BJ (cell line): Measurements from ENCODE around the gene HAVCR1. TPM values are rescaled to one million over a fixed set of nuclear protein-coding genes. Genes with fewer than 3 reads are reported as not detected.

Experiments used
- CTCF ChIA-PET: fragments of 350-600 bp; formaldehyde crosslinking; extraction: SDS; loops from one replicate; lab custom pipeline; 2021; ENCODE audit warnings: antibody characterized with exemption, inconsistent platforms; lab: Yijun Ruan, JAX
- POLR2A ChIA-PET: fragments of 300-600 bp; sonication (Branson Sonifier 250); formaldehyde crosslinking; extraction: SDS; loops from one replicate; lab custom pipeline; 2021; ENCODE audit warnings: antibody characterized with exemption; lab: Charles Lee
- DNase-seq: peaks from one replicate; pipeline ENCODE4 v3.0.0-alpha.2; 2011; ENCODE audit warnings: low read depth
- H3K27me3 ChIP-seq: 2 replicates; pipeline ENCODE4 v1.6.0; 2011; ENCODE audit warnings: low read length; ENCODE audit not compliant: control insufficient read depth, insufficient read depth
- H3K36me3 ChIP-seq: 2 replicates; pipeline ENCODE4 v1.5.1; 2011; ENCODE audit warnings: low read length; ENCODE audit not compliant: control insufficient read depth, insufficient read depth
- H3K4me3 ChIP-seq: 2 replicates; pipeline ENCODE4 v1.5.1; 2011; ENCODE audit warnings: low read depth, mild to moderate bottlenecking, control low read depth, low read length
- CTCF ChIP-seq: IDR thresholded peaks from 2 replicates; pipeline ENCODE4 v1.5.1; 2011; ENCODE audit warnings: low read depth, mild to moderate bottlenecking, control low read depth, inconsistent platforms, low read length, moderate library complexity; ENCODE audit not compliant: insufficient read depth
- polyA plus RNA-seq: library from polyadenylated mRNA; depleted of rRNA; stranded (reverse); fragments of >200 nt; gene quantifications from 2 replicates; pipeline ENCODE4 v1.2.3, GENCODE V29; 2011; rRNA removed

Gene HAVCR1
- polyA plus RNA-seq, 1 experiment: not detected

DNA sequence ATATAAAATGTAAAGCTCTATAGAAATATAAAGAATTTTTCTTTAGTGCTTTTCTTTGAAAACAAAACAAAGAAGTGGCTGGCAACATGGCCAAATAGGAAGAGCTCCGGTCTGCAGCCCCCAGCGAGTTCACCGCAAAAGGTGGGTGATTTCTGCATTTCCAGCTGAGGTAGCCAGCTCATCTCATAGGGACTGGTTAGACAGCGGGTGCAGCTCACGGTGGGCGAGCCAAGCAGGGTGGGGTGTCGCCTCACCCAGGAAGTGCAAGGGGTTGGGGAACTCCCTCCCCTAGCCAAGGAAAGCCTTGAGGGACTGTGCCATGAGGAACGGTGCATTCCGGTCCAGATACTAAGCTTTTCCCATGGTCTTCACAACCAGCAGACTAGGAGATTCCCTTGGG, 74.9 kb downstream of the HAVCR1 start:
- ChIA-PET POLR2A (no interaction called here), CTCF (no interaction called here)
- Histone ChIP-seq H3K4me3 (no peak overlapping the region), H3K27me3 (no peaks in the 10 kb centered on the region), H3K36me3 (no peaks in the 10 kb centered on the region)
- TF ChIP-seq CTCF: no peak
- no peak for DNase-seq

DNA sequence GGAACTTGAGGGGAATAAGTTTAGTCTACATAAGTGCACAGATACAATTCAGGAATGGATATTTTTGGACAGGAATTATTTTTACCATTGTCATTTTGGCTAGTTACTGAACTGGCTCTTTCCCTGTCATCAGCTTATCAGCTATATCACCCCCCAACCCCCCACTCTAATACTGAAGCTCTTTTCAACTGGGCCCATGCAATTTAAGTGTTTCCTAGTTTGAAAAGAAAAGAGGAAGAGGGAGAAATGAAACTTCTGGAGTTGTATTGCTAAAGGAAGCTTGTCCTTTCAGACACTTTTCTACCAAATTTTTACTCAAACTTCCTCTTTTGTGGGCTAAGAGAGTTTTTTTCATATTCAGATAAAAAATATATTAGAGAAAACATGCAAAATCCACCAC, 77.4 kb downstream of the HAVCR1 start:
- Histone ChIP-seq H3K36me3 (no peaks in the 10 kb centered on the region), H3K4me3 (no peak overlapping the region), H3K27me3 (no peaks in the 10 kb centered on the region)
- DNase-seq: no peak
- ChIA-PET POLR2A (no interaction called here), CTCF (no interaction called here)
- no peak for TF ChIP-seq CTCF

Other genes with a start within 250 kb of the HAVCR1 start
- gene PPP1R2B, start 208.8 kb downstream of the HAVCR1 start, polyA plus RNA-seq: 0.06 and 0.13 TPM in 2 replicates
- not detected in 2 replicates for gene TIMD4, start 95.9 kb downstream of the HAVCR1 start, polyA plus RNA-seq
- gene HAVCR2, start 49.9 kb upstream of the HAVCR1 start, polyA plus RNA-seq: 0.05 TPM in 1 of 2 replicates, not detected in the other
- gene MED7, start 83.7 kb upstream of the HAVCR1 start, polyA plus RNA-seq: 5.7 and 13.5 TPM in 2 replicates
- not detected in 2 replicates for gene GARIN3, start 107.1 kb upstream of the HAVCR1 start, polyA plus RNA-seq
- not detected in 2 replicates for gene ITK, start 121.7 kb upstream of the HAVCR1 start, polyA plus RNA-seq
- 4.2 and 4.4 TPM in 2 replicates for gene CYFIP2, start 207.0 kb upstream of the HAVCR1 start, polyA plus RNA-seq